IMR-90 (cell line): ENCODE measurements around the gene DIAPH2. TPM values are rescaled to one million over a fixed set of nuclear protein-coding genes. Genes with fewer than 3 reads are reported as not detected.

Source experiments
- ATAC-seq: fragments of 200-7000 bp; cut with Tn5 transposase; 2 replicates; pipeline ENCODE4 v1.9.1; 2020; ENCODE audit warnings: low read depth, mild to moderate bottlenecking, moderate library complexity
- BruUV-seq: library from RNA; stranded (reverse); fragments of 400-500 nt; replicated peaks from 2 replicates; lab custom pipeline; 2021; lab: Mats Ljungman, UMichigan
- CTCF ChIA-PET: fragments of 300-600 bp; formaldehyde crosslinking; extraction: SDS; loops from one replicate; lab custom pipeline; 2021; ENCODE audit warnings: antibody characterized with exemption; lab: Yijun Ruan, JAX
- POLR2A ChIA-PET: fragments of 300-600 bp; sonication (Branson Sonifier 250); formaldehyde crosslinking; loops from one replicate; lab custom pipeline; 2022; ENCODE audit warnings: antibody characterized with exemption; ENCODE audit not compliant: unreplicated experiment; lab: Charles Lee
- DNase-seq: peaks from one replicate; pipeline ENCODE4 v3.0.0; 2013
- H2AFZ ChIP-seq: replicated peaks from 2 replicates; pipeline ENCODE3; 2013; ENCODE audit warnings: low read length, mild to moderate bottlenecking; ENCODE audit not compliant: poor library complexity
- H2AK5ac ChIP-seq: 2 replicates; pipeline ENCODE4 v1.6.1; 2013; ENCODE audit warnings: low read depth, low read length, inconsistent platforms
- H2AK9ac ChIP-seq: replicated peaks from 2 replicates; pipeline ENCODE3; 2013; ENCODE audit warnings: mild to moderate bottlenecking, low read depth, low read length, moderate library complexity; ENCODE audit not compliant: poor library complexity
- H2BK120ac ChIP-seq: 2 replicates; pipeline ENCODE4 v1.6.1; 2013; ENCODE audit warnings: low read depth, low read length, inconsistent platforms
- H2BK15ac ChIP-seq: 3 replicates; pipeline ENCODE4 v1.6.1; 2013; ENCODE audit warnings: low read depth, low read length, inconsistent platforms
- H2BK20ac ChIP-seq: 2 replicates; pipeline ENCODE4 v1.6.1; 2013; ENCODE audit warnings: low read depth, mild to moderate bottlenecking, inconsistent platforms, low read length, moderate library complexity
- H2BK5ac ChIP-seq: 2 replicates; pipeline ENCODE4 v1.6.1; 2013; ENCODE audit warnings: mild to moderate bottlenecking, low read depth, low read length, inconsistent platforms; ENCODE audit not compliant: poor library complexity, severe bottlenecking
- H3K14ac ChIP-seq: replicated peaks from 2 replicates; pipeline ENCODE4 v1.6.1; 2013; ENCODE audit warnings: low read depth, low read length, inconsistent platforms
- H3K18ac ChIP-seq: 2 replicates; pipeline ENCODE4 v1.6.1; 2013; ENCODE audit warnings: low read depth, low read length, control low read depth
- H3K23ac ChIP-seq: 2 replicates; pipeline ENCODE4 v1.6.1; 2013; ENCODE audit warnings: low read depth, low read length, inconsistent platforms
- H3K27ac ChIP-seq: 2 replicates; pipeline ENCODE4 v1.5.1; 2013; ENCODE audit warnings: mild to moderate bottlenecking, control low read depth, low read length; ENCODE audit not compliant: insufficient read depth
- H3K27me3 ChIP-seq: 2 replicates; pipeline ENCODE4 v1.6.1; 2013; ENCODE audit warnings: low read length; ENCODE audit not compliant: control insufficient read depth, insufficient read depth
- H3K36me3 ChIP-seq: 2 replicates; pipeline ENCODE4 v1.6.1; 2013; ENCODE audit warnings: low read length, mixed read lengths; ENCODE audit not compliant: control insufficient read depth, insufficient read depth
- H3K4ac ChIP-seq: 2 replicates; pipeline ENCODE4 v1.6.1; 2013; ENCODE audit warnings: low read depth, low read length, inconsistent platforms
- H3K4me1 ChIP-seq: 2 replicates; pipeline ENCODE4 v1.6.1; 2013; ENCODE audit warnings: low read length, mixed read lengths; ENCODE audit not compliant: control insufficient read depth, insufficient read depth
- H3K4me2 ChIP-seq: 2 replicates; pipeline ENCODE4 v1.6.1; 2013; ENCODE audit warnings: low read depth, mild to moderate bottlenecking, control low read depth, low read length, moderate library complexity
- H3K4me3 ChIP-seq: 2 replicates; pipeline ENCODE4 v1.5.1; 2013; ENCODE audit warnings: low read depth, mild to moderate bottlenecking, control low read depth, low read length, moderate library complexity; ENCODE audit not compliant: insufficient read depth
- H3K56ac ChIP-seq: 2 replicates; pipeline ENCODE4 v1.6.1; 2013; ENCODE audit warnings: low read length, inconsistent platforms; ENCODE audit not compliant: insufficient read depth; ENCODE audit errors: extremely low read depth
- H3K79me1 ChIP-seq, 2 experiments: 2 replicates each; pipeline ENCODE4 v1.6.1; 2013; ENCODE audit warnings: low read length in 2 of 2, inconsistent platforms in 1 of 2, low read depth in 1 of 2
- H3K9ac ChIP-seq: 2 replicates; pipeline ENCODE4 v1.6.1; 2013; ENCODE audit warnings: low read depth, low read length, control low read depth
- H3K9me1 ChIP-seq: 2 replicates; pipeline ENCODE4 v1.6.1; 2013; ENCODE audit warnings: low read length, inconsistent platforms; ENCODE audit not compliant: insufficient read depth
- H3K9me3 ChIP-seq: 2 replicates; pipeline ENCODE4 v1.6.1; 2013; ENCODE audit warnings: low read length; ENCODE audit not compliant: control insufficient read depth, insufficient read depth
- H4K20me1 ChIP-seq: 2 replicates; pipeline ENCODE4 v1.6.1; 2013; ENCODE audit warnings: low read length, inconsistent platforms; ENCODE audit not compliant: insufficient read depth
- H4K5ac ChIP-seq: 2 replicates; pipeline ENCODE4 v1.6.1; 2013; ENCODE audit warnings: mild to moderate bottlenecking, low read depth, low read length, control low read depth
- H4K8ac ChIP-seq, 2 experiments: 2 replicates each; pipeline ENCODE4 v1.6.1; 2013; ENCODE audit warnings: low read depth in 2 of 2, low read length in 2 of 2, control low read depth in 1 of 2, inconsistent platforms in 1 of 2
- H4K91ac ChIP-seq: 2 replicates; pipeline ENCODE4 v1.6.1; 2013; ENCODE audit warnings: low read depth, low read length, inconsistent platforms; ENCODE audit not compliant: insufficient read depth
- MAFK ChIP-seq: IDR thresholded peaks from 2 replicates; pipeline ENCODE4 v1.6.1; 2012; ENCODE audit warnings: low read depth, low read length, improper control_type of control experiment
- MAZ ChIP-seq: IDR thresholded peaks from 2 replicates; pipeline ENCODE4 v1.6.1; 2012; ENCODE audit warnings: low read depth, mild to moderate bottlenecking, low read length, improper control_type of control experiment, moderate library complexity, borderline replicate concordance
- WGBS, 2 experiments: methylation state at CpG; one replicate each; pipeline versions ENCODE4 v1.1.5 to v1.1.7; 2013; ENCODE audit warnings: missing lambda C conversion rate in 2 of 2; ENCODE audit not compliant: insufficient read length in 1 of 2; ENCODE audit errors: extremely low coverage in 2 of 2; 5-methylcytosine and 5-hydroxymethylcytosine counted together
- dilution Hi-C: fragments of 300-500 bp; cut with HindIII; formaldehyde crosslinking; loops from one replicate; pipeline ENCODE4 v1.14.3; 2018; ENCODE audit warnings: low sequenced_read_pairs; ENCODE audit not compliant: unreplicated experiment
- in situ Hi-C: fragments of 300-500 bp; cut with MboI; formaldehyde crosslinking; loops from 3 replicates; pipeline ENCODE4 v1.14.3; 2019; ENCODE audit warnings: low sequenced_read_pairs, inconsistent platforms, mixed read lengths
- intact Hi-C: fragments of 100-400 bp; cut with micrococcal nuclease; formaldehyde crosslinking; loops from 2 replicates; pipeline ENCODE4 v1.10.0; 2022
- polyA plus RNA-seq, 3 experiments: library from polyadenylated mRNA; depleted of rRNA; stranded (reverse); fragments of >200 nt; gene quantifications; 2 replicates each; pipeline ENCODE4 v1.2.3, GENCODE V29; 2012; ENCODE audit warnings: low replicate concordance in 1 of 3
- total RNA-seq: library from RNA; depleted of rRNA; stranded (reverse); fragments of >200 nt; gene quantifications from 2 replicates; pipeline ENCODE4 v1.2.3, GENCODE V29; 2012

Gene DIAPH2
- total and polyA plus RNA-seq, 2 of the 4 experiments (the other 2 are of a cell fraction), result 3.6 to 19.9 TPM

DNA sequence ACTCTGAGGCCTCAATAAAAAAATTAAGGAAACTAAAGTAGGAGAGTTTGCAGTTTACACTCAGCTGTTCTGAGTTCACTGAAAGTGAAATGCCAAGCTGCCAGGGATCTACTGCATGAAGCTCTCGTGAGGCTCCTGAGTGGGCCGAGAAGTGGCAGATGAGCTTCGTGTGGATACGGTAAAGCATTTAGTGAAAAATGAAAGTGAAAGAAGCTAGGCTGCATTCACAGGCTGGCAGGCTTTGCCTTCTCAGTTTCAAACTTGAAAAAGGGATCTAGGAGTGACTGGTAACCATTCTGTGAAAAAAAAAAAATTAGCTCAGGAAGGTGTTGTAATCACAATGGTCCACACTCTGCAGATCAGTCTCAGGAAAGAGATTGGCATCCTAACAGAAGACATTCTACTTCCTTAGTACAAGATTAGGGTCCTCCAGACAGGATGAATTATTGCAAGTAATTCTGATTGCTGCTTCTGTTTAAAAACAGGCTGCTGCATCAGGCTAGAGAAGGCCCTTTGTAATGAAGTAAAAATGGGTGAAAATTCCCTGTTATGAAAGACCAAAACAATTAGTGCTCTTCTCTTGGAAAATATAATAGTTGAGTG, 879.0 kb downstream of the DIAPH2 start:
- CTCF ChIA-PET, result no interaction called here
- dilution Hi-C loops (no loop called here), in situ Hi-C loops (no loop called here), intact Hi-C loops (no loop called here)
- Histone ChIP-seq H3K36me3 (no peaks in the 10 kb centered on the region), H3K56ac (no peak overlapping the region), H2BK120ac (no peak overlapping the region), H3K14ac (peak overlapping the region; percentile 51; the same call in 1 of the 2 replicates), H3K23ac (no peak overlapping the region), H3K4me1 (no peaks in the 10 kb centered on the region), H3K9me1 (no peaks in the 10 kb centered on the region), H3K4ac (no peak overlapping the region), H2AK5ac (no peak overlapping the region), H4K20me1 (no peaks in the 10 kb centered on the region), H2AFZ (peak overlapping the region; percentile 17), H2BK20ac (no peak overlapping the region), H3K18ac (peak overlapping the region; percentile 73; the same call in 1 of the 2 replicates), H3K27me3 (no peaks in the 10 kb centered on the region), H4K91ac (no peak overlapping the region), H2AK9ac (no peak overlapping the region), H3K79me1 (no peaks in the 10 kb centered on the region), H4K5ac (peak overlapping the region; percentile 7), H3K4me2 (peak overlapping the region; percentile 93), H2BK5ac (peak overlapping the region; percentile 53), H3K9me3 (no peaks in the 10 kb centered on the region), H4K8ac (peak overlapping the region; percentile 34 to 65; a peak in 1 of 4 replicates), H2BK15ac (no peak overlapping the region), H3K27ac (peak overlapping the region; percentile 82), H3K4me3 (peak overlapping the region; percentile 14; the same call in 1 of the 2 replicates), H3K9ac (peak overlapping the region; percentile 52; the same call in 1 of the 2 replicates)
- DNase-seq (peak; percentile 71), ATAC-seq (peak; percentile 91)
- POLR2A ChIA-PET, result interaction anchor here (0.7 kb wide), 1 partner anchor 173 kb away, joined by 3 read pairs; no protein-coding TSS in a partner anchor
- TF ChIP-seq MAFK (no peak), MAZ (no peak)
- BruUV-seq, result no TSS peak
- WGBS, 2 experiments, result no CpG with 5 or more reads among the region's 4 CpGs
